ENCODE data around the gene MDGA2. TPM values are rescaled to one million over a fixed set of nuclear protein-coding genes. Genes with fewer than 3 reads are reported as not detected.

MDGA2 gene
- total RNA-seq, 1 donor from 2014 or later: not detected

DNA sequence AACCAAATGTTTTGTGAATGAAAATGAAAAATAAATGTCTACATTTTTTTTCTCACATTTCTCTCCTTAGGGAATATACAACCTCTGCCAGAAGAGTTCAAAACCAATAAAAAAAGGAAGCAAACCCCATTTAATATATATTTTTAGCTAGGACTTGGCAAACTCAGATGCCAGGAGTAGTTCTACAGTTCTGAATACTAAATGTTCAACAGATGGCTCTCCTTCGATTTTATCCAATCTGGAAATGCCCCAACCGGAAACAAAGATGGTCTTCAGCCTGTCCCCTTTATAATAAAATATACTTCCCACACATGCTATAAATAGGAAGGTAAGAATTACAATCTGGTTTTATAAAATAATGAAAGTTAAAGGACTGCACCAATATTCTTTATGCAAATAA, 330.4 kb downstream of the MDGA2 start:
- no peak overlapping the region for H3K27ac Mint-ChIP-seq
- TF ChIP-seq, protein P1, sequence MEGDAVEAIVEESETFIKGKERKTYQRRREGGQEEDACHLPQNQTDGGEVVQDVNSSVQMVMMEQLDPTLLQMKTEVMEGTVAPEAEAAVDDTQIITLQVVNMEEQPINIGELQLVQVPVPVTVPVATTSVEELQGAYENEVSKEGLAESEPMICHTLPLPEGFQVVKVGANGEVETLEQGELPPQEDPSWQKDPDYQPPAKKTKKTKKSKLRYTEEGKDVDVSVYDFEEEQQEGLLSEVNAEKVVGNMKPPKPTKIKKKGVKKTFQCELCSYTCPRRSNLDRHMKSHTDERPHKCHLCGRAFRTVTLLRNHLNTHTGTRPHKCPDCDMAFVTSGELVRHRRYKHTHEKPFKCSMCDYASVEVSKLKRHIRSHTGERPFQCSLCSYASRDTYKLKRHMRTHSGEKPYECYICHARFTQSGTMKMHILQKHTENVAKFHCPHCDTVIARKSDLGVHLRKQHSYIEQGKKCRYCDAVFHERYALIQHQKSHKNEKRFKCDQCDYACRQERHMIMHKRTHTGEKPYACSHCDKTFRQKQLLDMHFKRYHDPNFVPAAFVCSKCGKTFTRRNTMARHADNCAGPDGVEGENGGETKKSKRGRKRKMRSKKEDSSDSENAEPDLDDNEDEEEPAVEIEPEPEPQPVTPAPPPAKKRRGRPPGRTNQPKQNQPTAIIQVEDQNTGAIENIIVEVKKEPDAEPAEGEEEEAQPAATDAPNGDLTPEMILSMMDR (IDR thresholded peaks at IDR 0.05): no peak
- ATAC-seq (ENCODE audit: low read depth) (no peak), DNase-seq (no peak)
- ChIA-PET POLR2A (no interaction called here), CTCF (no interaction called here)
- H3K4me1 Mint-ChIP-seq: no peaks in the 10 kb centered on the region
- H3K36me3 Mint-ChIP-seq (ENCODE audit: low read depth): no peaks in the 10 kb centered on the region
- no peaks in the 10 kb centered on the region for H3K9me3 Mint-ChIP-seq
- H3K27me3 Mint-ChIP-seq: no peaks in the 10 kb centered on the region
- intact Hi-C loops (cut with micrococcal nuclease): no loop called here
- H3K4me3 Mint-ChIP-seq: no peak overlapping the region

DNA sequence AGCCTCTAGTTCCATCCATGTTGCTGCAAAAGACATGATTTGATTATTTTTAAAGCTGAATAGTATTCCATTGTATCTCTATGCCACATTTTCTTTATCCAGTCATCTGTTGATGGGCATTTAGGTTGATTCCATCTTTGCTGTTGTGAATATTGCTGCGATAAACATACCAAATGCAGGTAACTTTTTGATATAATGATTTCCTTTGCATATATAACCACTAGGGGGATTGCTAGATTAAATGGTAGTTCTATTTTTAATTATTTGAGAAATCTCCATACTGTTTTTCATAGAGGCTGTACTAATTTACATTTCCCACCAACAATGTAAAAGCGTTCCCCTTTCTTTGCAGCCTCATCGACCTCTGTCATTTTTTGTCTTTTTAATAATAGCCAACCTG, 342.5 kb downstream of the MDGA2 start:
- Mint-ChIP-seq H3K4me3 (no peak overlapping the region), H3K4me1 (no peaks in the 10 kb centered on the region), H3K27me3 (no peaks in the 10 kb centered on the region), H3K36me3 (ENCODE audit: low read depth) (no peaks in the 10 kb centered on the region), H3K9me3 (no peaks in the 10 kb centered on the region), H3K27ac (no peak overlapping the region)
- intact Hi-C loops (cut with micrococcal nuclease): no loop called here
- ATAC-seq (ENCODE audit: low read depth) (no peak), DNase-seq (no peak)
- POLR2A ChIA-PET: no interaction called here
- CTCF ChIA-PET: no interaction called here
- TF ChIP-seq, protein P1 (IDR thresholded peaks at IDR 0.05): no peak

DNA sequence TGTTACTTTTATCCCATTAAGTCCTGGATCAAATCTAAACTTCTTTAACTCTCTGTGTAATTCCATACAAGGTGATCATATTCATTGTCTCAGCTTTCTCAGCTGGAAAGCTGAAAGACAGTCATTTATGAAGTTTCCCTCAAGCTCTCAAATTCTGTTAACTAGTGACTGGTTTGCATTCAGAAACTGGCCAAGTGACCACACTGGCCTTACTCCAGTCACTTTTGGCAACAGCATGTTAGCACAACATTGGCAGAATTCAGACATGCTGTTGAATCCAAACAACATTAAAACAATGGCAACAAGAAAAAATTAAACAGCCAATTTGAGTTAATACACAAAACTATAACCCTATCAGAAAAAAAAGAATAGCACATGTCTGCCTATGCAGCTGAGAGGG, 343.3 kb downstream of the MDGA2 start:
- Mint-ChIP-seq H3K4me3 (no peak overlapping the region), H3K36me3 (ENCODE audit: low read depth) (no peaks in the 10 kb centered on the region), H3K27me3 (no peaks in the 10 kb centered on the region), H3K27ac (no peak overlapping the region), H3K9me3 (no peaks in the 10 kb centered on the region), H3K4me1 (no peaks in the 10 kb centered on the region)
- ChIA-PET CTCF (no interaction called here), POLR2A (no interaction called here)
- intact Hi-C loops (cut with micrococcal nuclease): no loop called here
- DNase-seq: no peak
- ATAC-seq (ENCODE audit: low read depth): no peak
- TF ChIP-seq, protein P1 (IDR thresholded peaks at IDR 0.05): no peak

GRCh38 chr14:47328376-47328775, 347.0 kb downstream of the MDGA2 start:
- Mint-ChIP-seq H3K4me3 (no peak overlapping the region), H3K27ac (no peak overlapping the region), H3K9me3 (no peaks in the 10 kb centered on the region), H3K36me3 (ENCODE audit: low read depth) (no peaks in the 10 kb centered on the region), H3K27me3 (no peaks in the 10 kb centered on the region), H3K4me1 (no peaks in the 10 kb centered on the region)
- POLR2A ChIA-PET: no interaction called here
- CTCF ChIA-PET: no interaction called here
- DNase-seq: no peak
- no peak for ATAC-seq (ENCODE audit: low read depth)
- intact Hi-C loops (cut with micrococcal nuclease): no loop called here
- TF ChIP-seq, protein P1 (IDR thresholded peaks at IDR 0.05): no peak

DNA sequence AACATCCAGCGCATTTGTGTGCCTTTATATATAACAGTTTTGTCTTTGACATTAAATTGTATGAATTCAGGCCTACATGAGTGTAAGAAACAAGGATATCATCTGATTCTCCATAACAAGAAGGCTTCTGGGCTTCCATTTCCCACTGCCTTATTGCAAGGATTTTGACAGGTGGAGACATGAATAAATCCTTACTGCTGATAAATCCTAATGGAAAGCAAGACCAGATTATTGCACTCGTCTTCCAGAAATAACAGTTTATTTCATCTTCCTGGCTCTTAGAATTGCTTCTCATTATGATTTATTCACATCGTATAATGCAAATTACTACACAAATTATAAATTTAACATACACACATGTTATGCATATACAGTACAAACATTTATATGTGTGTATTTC, 348.1 kb downstream of the MDGA2 start:
- DNase-seq (no peak), ATAC-seq (ENCODE audit: low read depth) (no peak)
- Mint-ChIP-seq H3K36me3 (ENCODE audit: low read depth) (no peaks in the 10 kb centered on the region), H3K9me3 (no peaks in the 10 kb centered on the region), H3K4me1 (no peaks in the 10 kb centered on the region), H3K27me3 (no peaks in the 10 kb centered on the region), H3K4me3 (no peak overlapping the region), H3K27ac (no peak overlapping the region)
- intact Hi-C loops (cut with micrococcal nuclease): no loop called here
- ChIA-PET CTCF (no interaction called here), POLR2A (no interaction called here)
- TF ChIP-seq, protein P1 (IDR thresholded peaks at IDR 0.05): no peak

All from activated B cell treated with CpG ODN at 0.5 μM for 24 hours (primary cell).